Measurements from ENCODE around the gene CHRNA7.
"Not testable (repeated sequence)": the region's sequence is repeated elsewhere in the genome, so short reads cannot be mapped to it uniquely, and the experiment has no call there.

Gene CHRNA7

GRCh38 chr15:32119694-32120330, 89.5 kb downstream of the CHRNA7 start:
- no peak for DNase-seq (ENCODE audit: low read depth in 2 of 3, low spot score in 2 of 3)

- DNase-seq (ENCODE audit: low read depth in 2 of 3, low spot score in 2 of 3): no peak
Observed at GRCh38 chr15:32120577-32121383, 90.5 kb downstream of the CHRNA7 start.

GRCh38 chr15:32121384-32121695, 91.0 kb downstream of the CHRNA7 start:
- DNase-seq (ENCODE audit: low read depth in 2 of 3, low spot score in 2 of 3): no peak

- no peak for DNase-seq (ENCODE audit: low read depth in 2 of 3, low spot score in 2 of 3)
Observed at GRCh38 chr15:32122013-32122412, 91.7 kb downstream of the CHRNA7 start.

- no peak for DNase-seq (ENCODE audit: low read depth in 2 of 3, low spot score in 2 of 3)
Observed at GRCh38 chr15:32123473-32123872, 93.2 kb downstream of the CHRNA7 start.

GRCh38 chr15:32124726-32125125, 94.4 kb downstream of the CHRNA7 start:
- DNase-seq (ENCODE audit: low read depth in 2 of 3, low spot score in 2 of 3): no peak

GRCh38 chr15:32125595-32125994, 95.3 kb downstream of the CHRNA7 start:
- DNase-seq (ENCODE audit: low read depth in 2 of 3, low spot score in 2 of 3): no peak

- DNase-seq (ENCODE audit: low read depth in 2 of 3, low spot score in 2 of 3): no peak
Observed at GRCh38 chr15:32129815-32130214, 99.5 kb downstream of the CHRNA7 start.

GRCh38 chr15:32130823-32131222, 100.5 kb downstream of the CHRNA7 start:
- no peak for DNase-seq (ENCODE audit: low read depth in 2 of 3, low spot score in 2 of 3)

- DNase-seq (ENCODE audit: low read depth in 2 of 3, low spot score in 2 of 3): no peak
Observed at GRCh38 chr15:32131803-32132202, 101.5 kb downstream of the CHRNA7 start.

- no peak for DNase-seq (ENCODE audit: low read depth in 2 of 3, low spot score in 2 of 3)
Observed at GRCh38 chr15:32132859-32133258, 102.5 kb downstream of the CHRNA7 start.

- DNase-seq (ENCODE audit: low read depth in 2 of 3, low spot score in 2 of 3): no peak
Observed at GRCh38 chr15:32134842-32135241, 104.5 kb downstream of the CHRNA7 start.

- DNase-seq (ENCODE audit: low read depth in 2 of 3, low spot score in 2 of 3): no peak
Observed at GRCh38 chr15:32135335-32135734, 105.0 kb downstream of the CHRNA7 start.

GRCh38 chr15:32145512-32145911, 115.2 kb downstream of the CHRNA7 start:
- DNase-seq (ENCODE audit: low read depth in 2 of 3, low spot score in 2 of 3): not testable (repeated sequence)

GRCh38 chr15:32148833-32149555, 118.7 kb downstream of the CHRNA7 start:
- DNase-seq (ENCODE audit: low read depth in 2 of 3, low spot score in 2 of 3): no peak

- DNase-seq (ENCODE audit: low read depth in 2 of 3, low spot score in 2 of 3): no peak
Observed at GRCh38 chr15:32152574-32152973, 122.3 kb downstream of the CHRNA7 start.

GRCh38 chr15:32153868-32154623, 123.7 kb downstream of the CHRNA7 start:
- DNase-seq (ENCODE audit: low read depth in 2 of 3, low spot score in 2 of 3): not testable (repeated sequence)

- DNase-seq (ENCODE audit: low read depth in 2 of 3, low spot score in 2 of 3): not testable (repeated sequence)
Observed at GRCh38 chr15:32162143-32162542, 131.8 kb downstream of the CHRNA7 start.

- not testable (repeated sequence) for DNase-seq (ENCODE audit: low read depth in 2 of 3, low spot score in 2 of 3)
Observed at GRCh38 chr15:32164065-32164464, 133.8 kb downstream of the CHRNA7 start.

GRCh38 chr15:32164747-32165146, 134.4 kb downstream of the CHRNA7 start:
- not testable (repeated sequence) for DNase-seq (ENCODE audit: low read depth in 2 of 3, low spot score in 2 of 3)

- not testable (repeated sequence) for DNase-seq (ENCODE audit: low read depth in 2 of 3, low spot score in 2 of 3)
Observed at GRCh38 chr15:32165775-32166174, 135.5 kb downstream of the CHRNA7 start.
